IMR-90 (cell line): Measurements from ENCODE around the gene TMEM53.

Source experiments
- SMC3 ChIP-seq: fragments of 150-350 bp; IDR thresholded peaks from 2 replicates; pipeline ENCODE4 v1.6.1; 2016; ENCODE audit warnings: low read depth, mild to moderate bottlenecking, antibody characterized with exemption, low read length, moderate library complexity
- TF ChIP-seq, protein P1 (sequence below): conservative IDR thresholded peaks from 2 replicates; pipeline ENCODE4 v1.5.1; 2012; ENCODE audit warnings: mild to moderate bottlenecking, low read depth, low read length, improper control_type of control experiment

DNA sequence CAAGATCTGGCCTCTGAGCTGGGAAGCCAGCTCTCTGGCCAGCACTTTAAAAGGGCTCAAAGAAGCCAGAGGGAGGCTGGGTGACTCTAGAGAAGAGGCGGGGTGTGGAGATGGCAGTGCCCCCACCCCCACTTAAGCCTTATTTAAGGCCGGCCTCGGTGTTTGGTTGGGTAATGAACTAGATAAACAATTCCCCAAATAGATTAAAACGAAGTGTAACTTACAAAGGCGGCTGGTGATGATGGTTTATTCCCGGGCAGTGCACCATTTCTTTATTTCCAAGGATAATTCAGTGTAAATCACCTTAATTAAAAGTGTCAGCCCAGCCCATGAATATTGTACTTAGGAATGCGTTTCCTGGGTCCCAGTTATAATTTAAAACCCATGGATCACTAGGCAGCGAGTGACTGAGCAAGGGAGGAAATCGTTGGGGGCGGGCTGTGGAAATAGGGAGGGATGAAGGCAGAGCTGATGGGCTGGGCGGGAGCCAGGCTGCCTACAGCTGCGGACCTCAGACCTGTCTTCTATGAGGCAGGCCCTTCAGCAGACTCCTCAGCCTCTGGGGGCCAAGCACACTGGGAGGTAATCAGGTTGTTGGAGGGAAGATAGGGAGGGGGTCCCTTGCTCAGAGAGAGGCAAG, 54.9 kb downstream of the TMEM53 start:
- no peak for TF ChIP-seq SMC3
- TF ChIP-seq, protein P1, sequence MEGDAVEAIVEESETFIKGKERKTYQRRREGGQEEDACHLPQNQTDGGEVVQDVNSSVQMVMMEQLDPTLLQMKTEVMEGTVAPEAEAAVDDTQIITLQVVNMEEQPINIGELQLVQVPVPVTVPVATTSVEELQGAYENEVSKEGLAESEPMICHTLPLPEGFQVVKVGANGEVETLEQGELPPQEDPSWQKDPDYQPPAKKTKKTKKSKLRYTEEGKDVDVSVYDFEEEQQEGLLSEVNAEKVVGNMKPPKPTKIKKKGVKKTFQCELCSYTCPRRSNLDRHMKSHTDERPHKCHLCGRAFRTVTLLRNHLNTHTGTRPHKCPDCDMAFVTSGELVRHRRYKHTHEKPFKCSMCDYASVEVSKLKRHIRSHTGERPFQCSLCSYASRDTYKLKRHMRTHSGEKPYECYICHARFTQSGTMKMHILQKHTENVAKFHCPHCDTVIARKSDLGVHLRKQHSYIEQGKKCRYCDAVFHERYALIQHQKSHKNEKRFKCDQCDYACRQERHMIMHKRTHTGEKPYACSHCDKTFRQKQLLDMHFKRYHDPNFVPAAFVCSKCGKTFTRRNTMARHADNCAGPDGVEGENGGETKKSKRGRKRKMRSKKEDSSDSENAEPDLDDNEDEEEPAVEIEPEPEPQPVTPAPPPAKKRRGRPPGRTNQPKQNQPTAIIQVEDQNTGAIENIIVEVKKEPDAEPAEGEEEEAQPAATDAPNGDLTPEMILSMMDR: no peak
